Memory B cell (primary cell): ENCODE measurements around the gene CFAP77.

Experiments
- ATAC-seq: fragments of 150-1000 bp; cut with Tn5 transposase; 2 replicates; pipeline ENCODE4 v1.10.0; 2021; ENCODE audit warnings: low read depth, mild to moderate bottlenecking, moderate library complexity
- DNase-seq, 2 donors: peaks; one replicate each; pipeline ENCODE4 v3.0.0; 2022; ENCODE audit warnings: low spot score in 2 of 2
- H3K27ac Mint-ChIP-seq: one replicate; pipeline ENCODE4 v1.8.0; 2022; ENCODE audit warnings: mild to moderate bottlenecking, moderate library complexity, mixed read lengths
- H3K27me3 Mint-ChIP-seq: one replicate; pipeline ENCODE4 v1.8.0; 2022; ENCODE audit warnings: mixed read lengths
- H3K36me3 Mint-ChIP-seq: one replicate; pipeline ENCODE4 v1.8.0; 2022; ENCODE audit warnings: mild to moderate bottlenecking, mixed read lengths
- H3K4me1 Mint-ChIP-seq: one replicate; pipeline ENCODE4 v1.8.0; 2022; ENCODE audit warnings: mixed read lengths
- H3K4me3 Mint-ChIP-seq: one replicate; pipeline ENCODE4 v1.8.0; 2022; ENCODE audit warnings: mild to moderate bottlenecking, moderate library complexity, mixed read lengths
- H3K9me3 Mint-ChIP-seq: one replicate; pipeline ENCODE4 v1.8.0; 2022; ENCODE audit warnings: mixed read lengths

The CFAP77 gene

GRCh38 chr9:132578367-132578932 is 168.4 kb downstream of the CFAP77 start:
- H3K27me3 Mint-ChIP-seq: peaks cover 40% of the 10 kb centered on the region
- ATAC-seq (no peak), DNase-seq (no peak)
- no peak overlapping the region for H3K4me3 Mint-ChIP-seq
- no peaks in the 10 kb centered on the region for H3K9me3 Mint-ChIP-seq
- H3K27ac Mint-ChIP-seq: no peak overlapping the region
- H3K4me1 Mint-ChIP-seq: peaks cover 8% of the 10 kb centered on the region
- H3K36me3 Mint-ChIP-seq: peaks cover 8% of the 10 kb centered on the region

- no peaks in the 10 kb centered on the region for H3K9me3 Mint-ChIP-seq
- peaks cover 38% of the 10 kb centered on the region for H3K27me3 Mint-ChIP-seq
- peaks cover 5% of the 10 kb centered on the region for H3K36me3 Mint-ChIP-seq
- peak overlapping the region; percentile 31 for H3K27ac Mint-ChIP-seq
- H3K4me3 Mint-ChIP-seq: no peak overlapping the region
- peaks cover 8% of the 10 kb centered on the region for H3K4me1 Mint-ChIP-seq
- ATAC-seq (no peak), DNase-seq (no peak)
Observed at GRCh38 chr9:132579427-132579798, 169.4 kb downstream of the CFAP77 start.

GRCh38 chr9:132582276-132582785 is 172.3 kb downstream of the CFAP77 start, which contains the start of gene BARHL1:
TSS of gene BARHL1 (plus strand) at chr9:132582606. CDS start at chr9:132582798, 192 bp downstream.
- no peaks in the 10 kb centered on the region for H3K9me3 Mint-ChIP-seq
- peaks cover 11% of the 10 kb centered on the region for H3K4me1 Mint-ChIP-seq
- no peak for DNase-seq
- H3K27ac Mint-ChIP-seq: peak within 1 kb of the TSS; percentile 84
- peak within 1 kb of the TSS; percentile 39 for H3K4me3 Mint-ChIP-seq
- peaks cover 23% of the 10 kb centered on the region for H3K27me3 Mint-ChIP-seq
- ATAC-seq: no peak
- no peaks in the 10 kb centered on the region for H3K36me3 Mint-ChIP-seq

GRCh38 chr9:132582786-132583583 is 173.0 kb downstream of the CFAP77 start:
- peaks cover 22% of the 10 kb centered on the region for H3K27me3 Mint-ChIP-seq
- DNase-seq: no peak
- ATAC-seq: no peak
- no peaks in the 10 kb centered on the region for H3K36me3 Mint-ChIP-seq
- H3K9me3 Mint-ChIP-seq: no peaks in the 10 kb centered on the region
- peaks cover 11% of the 10 kb centered on the region for H3K4me1 Mint-ChIP-seq
- H3K4me3 Mint-ChIP-seq: no peak overlapping the region
- H3K27ac Mint-ChIP-seq: no peak overlapping the region

GRCh38 chr9:132583584-132584304 is 173.7 kb downstream of the CFAP77 start:
- Mint-ChIP-seq H3K4me3 (no peak overlapping the region), H3K27me3 (peaks cover 21% of the 10 kb centered on the region), H3K4me1 (peaks cover 14% of the 10 kb centered on the region), H3K36me3 (no peaks in the 10 kb centered on the region), H3K9me3 (no peaks in the 10 kb centered on the region), H3K27ac (no peak overlapping the region)
- ATAC-seq (no peak), DNase-seq (no peak)

- Mint-ChIP-seq H3K27ac (no peak overlapping the region), H3K36me3 (peaks cover 2% of the 10 kb centered on the region)
Observed at GRCh38 chr9:132584601-132585560, 174.9 kb downstream of the CFAP77 start.

GRCh38 chr9:132585954-132586829 is 176.2 kb downstream of the CFAP77 start:
- Mint-ChIP-seq H3K27me3 (peaks cover 24% of the 10 kb centered on the region), H3K27ac (peak overlapping the region; percentile 54), H3K4me3 (peak overlapping the region; percentile 1), H3K4me1 (peaks cover 22% of the 10 kb centered on the region), H3K36me3 (peaks cover 4% of the 10 kb centered on the region), H3K9me3 (no peaks in the 10 kb centered on the region)
- DNase-seq: peak in 1 of 2 donors; percentile 49
- ATAC-seq: peak; percentile 79

More at GRCh38 chr9:132584601-132585560, 174.9 kb downstream of the CFAP77 start:
- no peaks in the 10 kb centered on the region for H3K9me3 Mint-ChIP-seq
- peaks cover 22% of the 10 kb centered on the region for H3K27me3 Mint-ChIP-seq
- H3K4me1 Mint-ChIP-seq: peaks cover 16% of the 10 kb centered on the region
- DNase-seq (no peak), ATAC-seq (no peak)
- H3K4me3 Mint-ChIP-seq: no peak overlapping the region

GRCh38 chr9:132586830-132587591 is 177.0 kb downstream of the CFAP77 start:
- H3K4me1 Mint-ChIP-seq: peaks cover 17% of the 10 kb centered on the region
- H3K4me3 Mint-ChIP-seq: no peak overlapping the region
- peaks cover 23% of the 10 kb centered on the region for H3K27me3 Mint-ChIP-seq
- DNase-seq (no peak), ATAC-seq (no peak)
- peak overlapping the region; percentile 54 for H3K27ac Mint-ChIP-seq
- H3K36me3 Mint-ChIP-seq: peaks cover 4% of the 10 kb centered on the region
- no peaks in the 10 kb centered on the region for H3K9me3 Mint-ChIP-seq

GRCh38 chr9:132587592-132587955 is 177.6 kb downstream of the CFAP77 start:
- Mint-ChIP-seq H3K4me1 (peaks cover 17% of the 10 kb centered on the region), H3K4me3 (no peak overlapping the region), H3K27me3 (peaks cover 23% of the 10 kb centered on the region), H3K9me3 (no peaks in the 10 kb centered on the region), H3K36me3 (peaks cover 4% of the 10 kb centered on the region), H3K27ac (no peak overlapping the region)
- ATAC-seq (no peak), DNase-seq (no peak)

GRCh38 chr9:132588098-132588497 is 178.1 kb downstream of the CFAP77 start:
- DNase-seq (no peak), ATAC-seq (no peak)
- Mint-ChIP-seq H3K36me3 (peaks cover 4% of the 10 kb centered on the region), H3K4me1 (peaks cover 17% of the 10 kb centered on the region), H3K9me3 (no peaks in the 10 kb centered on the region), H3K27me3 (peaks cover 21% of the 10 kb centered on the region), H3K27ac (peak overlapping the region; percentile 7), H3K4me3 (no peak overlapping the region)

GRCh38 chr9:132588501-132589147 is 178.6 kb downstream of the CFAP77 start:
- ATAC-seq (no peak), DNase-seq (no peak)
- Mint-ChIP-seq H3K27me3 (peaks cover 22% of the 10 kb centered on the region), H3K4me1 (peaks cover 17% of the 10 kb centered on the region), H3K9me3 (no peaks in the 10 kb centered on the region), H3K36me3 (peaks cover 6% of the 10 kb centered on the region), H3K27ac (peak overlapping the region; percentile 7), H3K4me3 (no peak overlapping the region)
